ENCODE results near the gene ZNF827. TPM values are rescaled to one million over a fixed set of nuclear protein-coding genes. Genes with fewer than 3 reads are reported as not detected.

ZNF827 gene
- total and polyA plus RNA-seq, 9 of the 15 experiments (the other 6 are each of a cell fraction or from before 2014, with no cell fraction given): 0.07 to 0.40 TPM; not detected in 7

DNA sequence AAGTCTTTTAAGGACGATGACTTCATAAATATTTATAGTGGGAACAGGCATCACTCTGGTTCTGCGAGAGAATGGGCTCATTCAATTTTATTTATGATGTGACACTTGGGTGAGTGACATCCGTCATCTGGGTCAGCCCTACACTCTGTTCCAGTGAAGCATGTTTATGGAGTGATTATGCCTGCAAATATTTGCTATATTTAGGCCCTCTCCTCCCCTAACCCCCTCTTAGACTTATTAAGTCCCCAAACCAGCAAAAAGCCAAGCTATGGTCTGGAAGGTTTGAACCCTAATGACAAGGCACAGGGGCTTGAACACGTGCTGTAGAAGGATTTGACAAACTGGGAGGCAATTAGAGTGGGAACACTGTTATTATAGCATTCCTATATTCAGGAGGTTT is 202.8 kb downstream of the ZNF827 start (continued):
- no peak for TF ChIP-seq POLR3G (IDR thresholded peaks at IDR 0.05; ENCODE audit: extremely low read depth, insufficient read length, insufficient replicate concordance)
- TF ChIP-seq, protein P1, sequence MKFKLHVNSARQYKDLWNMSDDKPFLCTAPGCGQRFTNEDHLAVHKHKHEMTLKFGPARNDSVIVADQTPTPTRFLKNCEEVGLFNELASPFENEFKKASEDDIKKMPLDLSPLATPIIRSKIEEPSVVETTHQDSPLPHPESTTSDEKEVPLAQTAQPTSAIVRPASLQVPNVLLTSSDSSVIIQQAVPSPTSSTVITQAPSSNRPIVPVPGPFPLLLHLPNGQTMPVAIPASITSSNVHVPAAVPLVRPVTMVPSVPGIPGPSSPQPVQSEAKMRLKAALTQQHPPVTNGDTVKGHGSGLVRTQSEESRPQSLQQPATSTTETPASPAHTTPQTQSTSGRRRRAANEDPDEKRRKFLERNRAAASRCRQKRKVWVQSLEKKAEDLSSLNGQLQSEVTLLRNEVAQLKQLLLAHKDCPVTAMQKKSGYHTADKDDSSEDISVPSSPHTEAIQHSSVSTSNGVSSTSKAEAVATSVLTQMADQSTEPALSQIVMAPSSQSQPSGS (CRISPR knock-in tag; IDR thresholded peaks at IDR 0.05): no peak
- TF ChIP-seq, protein P2, sequence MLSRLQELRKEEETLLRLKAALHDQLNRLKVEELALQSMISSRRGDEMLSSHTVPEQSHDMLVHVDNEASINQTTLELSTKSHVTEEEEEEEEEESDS (CRISPR knock-in tag; IDR thresholded peaks at IDR 0.05): no peak
- no peak for TF ChIP-seq ZNF77 (CRISPR knock-in tag; IDR thresholded peaks at IDR 0.05)
- TF ChIP-seq ZNF408 (CRISPR knock-in tag; IDR thresholded peaks at IDR 0.05; ENCODE audit: low read depth): no peak
- no peak for TF ChIP-seq CTBP1 (IDR thresholded peaks at IDR 0.05; ENCODE audit: borderline replicate concordance)
- TF ChIP-seq, protein P3, sequence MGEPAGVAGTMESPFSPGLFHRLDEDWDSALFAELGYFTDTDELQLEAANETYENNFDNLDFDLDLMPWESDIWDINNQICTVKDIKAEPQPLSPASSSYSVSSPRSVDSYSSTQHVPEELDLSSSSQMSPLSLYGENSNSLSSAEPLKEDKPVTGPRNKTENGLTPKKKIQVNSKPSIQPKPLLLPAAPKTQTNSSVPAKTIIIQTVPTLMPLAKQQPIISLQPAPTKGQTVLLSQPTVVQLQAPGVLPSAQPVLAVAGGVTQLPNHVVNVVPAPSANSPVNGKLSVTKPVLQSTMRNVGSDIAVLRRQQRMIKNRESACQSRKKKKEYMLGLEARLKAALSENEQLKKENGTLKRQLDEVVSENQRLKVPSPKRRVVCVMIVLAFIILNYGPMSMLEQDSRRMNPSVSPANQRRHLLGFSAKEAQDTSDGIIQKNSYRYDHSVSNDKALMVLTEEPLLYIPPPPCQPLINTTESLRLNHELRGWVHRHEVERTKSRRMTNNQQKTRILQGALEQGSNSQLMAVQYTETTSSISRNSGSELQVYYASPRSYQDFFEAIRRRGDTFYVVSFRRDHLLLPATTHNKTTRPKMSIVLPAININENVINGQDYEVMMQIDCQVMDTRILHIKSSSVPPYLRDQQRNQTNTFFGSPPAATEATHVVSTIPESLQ (CRISPR knock-in tag; IDR thresholded peaks at IDR 0.05): no peak

DNA sequence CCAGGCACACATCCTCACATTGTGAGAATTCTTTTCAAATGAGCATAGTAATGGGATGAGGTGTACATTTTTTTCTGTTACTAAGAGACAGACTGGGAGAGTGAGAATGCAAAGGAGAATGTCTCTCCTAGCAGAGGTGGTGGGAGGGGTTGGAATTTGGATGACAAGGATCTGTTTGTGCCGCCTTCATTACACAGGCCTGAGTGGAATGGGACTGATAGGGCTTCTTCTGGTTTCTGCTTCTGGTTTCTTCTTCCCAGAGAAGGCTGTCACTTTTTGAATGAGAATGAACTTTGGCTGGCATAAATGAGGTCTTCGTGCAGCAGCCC is 203.3 kb downstream of the ZNF827 start:
- POLR2A ChIA-PET: no interaction called here

More for the DNA sequence above, 203.3 kb downstream of the ZNF827 start:
- Histone ChIP-seq H3K9me1 (ENCODE audit: control insufficient read depth, insufficient read depth, low read length) (no peaks in the 10 kb centered on the region), H4K20me1 (replicated peaks; ENCODE audit: control insufficient read depth, insufficient read depth, low read length) (no peaks in the 10 kb centered on the region), H3K79me2 (ENCODE audit: control insufficient read depth, insufficient read depth, low read length) (no peaks in the 10 kb centered on the region), H3K27me3 (ENCODE audit: control insufficient read depth in 2 of 2, insufficient read depth in 2 of 2, low read length in 2 of 2) (peaks cover 2 to 13% of the 10 kb centered on the region in 2 experiments; a peak in 3 of 5 replicates), H2AFZ (ENCODE audit: low read depth, low read length) (no peak overlapping the region), H3K27ac (ENCODE audit: extremely low read depth, low read depth, low read length) (no peak overlapping the region), H3K9me3 (replicated peaks; ENCODE audit: control insufficient read depth, insufficient read depth, low read depth, low read length) (no peaks in the 10 kb centered on the region), H3K4me1 (replicated peaks in 1 of 2; ENCODE audit: control insufficient read depth in 2 of 2, insufficient read depth in 2 of 2, low read length in 2 of 2) (peaks cover 4 to 7% of the 10 kb centered on the region in 2 experiments; a peak in 2 of 5 replicates), H3K36me3 (ENCODE audit: control insufficient read depth, insufficient read depth, low read length) (no peaks in the 10 kb centered on the region), H3K4me3 (no peak overlapping the region), H3K9ac (ENCODE audit: insufficient read depth in 1 of 2, low read depth in 2 of 2, low read length in 2 of 2) (no peak overlapping the region), H3K4me2 (ENCODE audit: insufficient read depth, low read length) (no peak overlapping the region)
- 0% methylated on average over 2 of the region's 2 CpGs for WGBS (ENCODE audit: insufficient coverage, low coverage, missing lambda C conversion rate)
- CTCF ChIA-PET (ENCODE audit: low intra/inter-chr PET ratio): no interaction called here
- ATAC-seq: no peak
- BruUV-seq (replicated peaks): no TSS peak
- no peak for DNase-seq (ENCODE audit: extremely low read depth in 1 of 4, low spot score in 3 of 4)
- no peak for FAIRE-seq
- in situ Hi-C loops (cut with MboI): no loop called here
- TF ChIP-seq RFX1 (IDR thresholded peaks at IDR 0.05): no peak
- TF ChIP-seq TGIF2 (CRISPR knock-in tag; IDR thresholded peaks at IDR 0.05): no peak
- no peak for TF ChIP-seq KDM4B (IDR thresholded peaks at IDR 0.05; ENCODE audit: borderline replicate concordance in 2 of 2, low read depth in 1 of 2)
- TF ChIP-seq SREBF1 (IDR thresholded peaks at IDR 0.05; ENCODE audit: borderline replicate concordance, low read depth, low read length): no peak
- TF ChIP-seq BRF1 (IDR thresholded peaks at IDR 0.05; ENCODE audit: borderline replicate concordance, extremely low read depth, insufficient read length): no peak
- intact Hi-C loops (cut with micrococcal nuclease): no loop called here

All from K562 (cell line).